Skeletal muscle cell (primary cell): Measurements from ENCODE around the gene TMEM120B.

Source experiments
- DNase-seq: peaks from one replicate; pipeline ENCODE4 v3.0.0-alpha.2; 2010; ENCODE audit warnings: low read depth
- H3K4me3 ChIP-seq: 2 replicates; pipeline ENCODE4 v1.5.1; 2011; ENCODE audit warnings: low read depth, mild to moderate bottlenecking, control low read depth, low read length, moderate library complexity

TMEM120B gene

DNA sequence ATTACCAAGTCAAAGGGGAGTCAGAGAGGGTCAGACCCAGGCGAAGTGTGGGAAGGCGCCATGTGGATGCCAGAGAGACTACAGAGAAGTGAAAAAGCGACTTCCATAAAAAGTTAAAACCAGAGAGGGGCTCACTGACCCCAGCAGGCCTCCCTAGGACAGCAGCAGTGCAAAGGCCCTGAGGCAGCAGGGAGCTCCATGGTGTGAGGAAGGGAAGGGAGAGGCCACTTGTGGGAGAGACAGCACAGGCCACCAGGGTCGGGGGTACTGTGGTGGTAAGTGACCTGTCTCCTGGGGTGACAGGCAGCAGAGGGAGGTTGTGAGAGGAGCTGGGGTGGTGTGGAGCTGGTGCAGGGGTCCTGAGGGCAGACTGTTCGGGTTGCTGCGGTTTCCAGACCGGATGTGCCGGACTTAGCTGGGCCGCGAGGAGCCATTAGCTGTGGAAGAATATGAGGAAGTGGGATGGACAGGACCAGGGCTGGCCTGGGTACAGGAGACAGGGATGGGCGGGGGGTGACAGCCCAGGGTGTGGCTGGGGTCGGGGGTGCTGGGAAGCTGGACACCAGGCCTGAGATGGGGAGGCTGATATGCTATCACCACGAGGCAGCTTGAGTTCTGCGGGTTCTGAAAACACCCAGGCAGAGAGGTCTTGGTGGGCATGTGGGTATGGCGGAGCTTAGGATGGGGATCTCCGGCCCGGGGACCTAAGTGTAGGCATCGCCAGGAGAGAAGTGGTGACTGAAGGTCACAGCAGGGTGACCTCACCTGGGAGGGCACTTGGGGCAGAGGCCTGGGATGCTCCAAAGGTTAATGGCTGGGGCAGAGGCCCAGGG, 114.0 kb downstream of the TMEM120B start:
- no peak for DNase-seq

DNA sequence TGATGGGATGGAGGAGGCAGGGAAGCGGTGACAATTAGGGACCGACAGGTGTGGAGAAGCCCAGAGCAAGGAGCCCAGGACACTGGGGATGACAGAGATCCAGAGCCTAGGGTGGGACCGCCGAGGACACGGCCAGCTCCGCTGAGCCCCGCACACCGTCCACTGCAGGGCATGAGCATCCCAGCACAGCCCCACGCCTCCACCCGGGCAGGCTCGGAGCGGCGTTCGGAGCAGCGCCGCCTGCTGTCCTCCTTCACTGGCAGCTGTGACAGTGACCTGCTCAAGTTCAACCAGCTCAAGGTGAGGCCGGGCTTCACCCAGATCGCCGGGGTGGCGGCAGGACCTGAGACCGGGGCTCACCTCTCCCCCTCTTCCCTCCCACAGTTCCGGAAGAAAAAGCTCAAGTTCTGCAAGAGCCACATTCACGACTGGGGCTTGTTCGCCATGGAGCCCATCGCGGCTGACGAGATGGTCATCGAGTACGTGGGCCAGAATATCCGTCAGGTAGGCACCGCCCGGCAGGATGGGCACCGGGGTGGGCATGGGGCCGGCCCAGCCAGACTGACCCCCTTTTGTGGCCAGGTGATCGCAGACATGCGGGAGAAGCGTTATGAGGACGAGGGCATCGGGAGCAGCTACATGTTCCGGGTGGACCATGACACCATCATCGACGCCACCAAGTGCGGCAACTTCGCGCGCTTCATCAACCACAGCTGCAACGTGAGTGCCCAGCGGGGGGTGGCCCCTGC, 115.0 kb downstream of the TMEM120B start:
- H3K4me3 ChIP-seq: no peak overlapping the region
- no peak for DNase-seq

More for the DNA sequence above, 114.0 kb downstream of the TMEM120B start:
- no peak overlapping the region for H3K4me3 ChIP-seq

- no peak for DNase-seq
- no peak overlapping the region for H3K4me3 ChIP-seq
These were observed 115.8 kb downstream of the TMEM120B start for GRCh38 chr12:121828306-121828705.

DNA sequence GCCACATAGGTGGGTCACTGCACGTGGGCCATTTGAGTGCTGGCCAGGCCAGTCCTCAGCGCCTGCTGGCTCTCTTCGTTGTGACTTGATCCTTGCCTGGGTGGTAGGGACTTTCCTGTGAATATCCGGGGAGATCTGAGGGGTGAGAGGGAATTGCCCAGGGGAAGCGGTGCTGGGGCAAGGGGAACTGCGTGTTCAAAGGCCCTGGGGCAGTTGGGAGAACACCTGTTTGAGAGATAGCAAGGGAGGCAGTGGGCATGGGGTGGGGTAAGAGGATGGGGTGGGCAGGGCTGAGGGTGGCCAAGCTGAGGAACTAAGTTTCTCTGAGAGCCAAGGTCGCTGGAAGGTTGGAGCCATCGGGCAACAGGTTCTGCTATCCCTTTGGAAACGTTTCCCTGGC, 116.3 kb downstream of the TMEM120B start:
- DNase-seq: no peak
- H3K4me3 ChIP-seq: no peak overlapping the region

GRCh38 chr12:121829250-121829918, 116.8 kb downstream of the TMEM120B start:
- no peak for DNase-seq

GRCh38 chr12:121830134-121830533, 117.6 kb downstream of the TMEM120B start:
- no peak for DNase-seq
- no peak overlapping the region for H3K4me3 ChIP-seq

More at GRCh38 chr12:121829250-121829918, 116.8 kb downstream of the TMEM120B start:
- no peak overlapping the region for H3K4me3 ChIP-seq

DNA sequence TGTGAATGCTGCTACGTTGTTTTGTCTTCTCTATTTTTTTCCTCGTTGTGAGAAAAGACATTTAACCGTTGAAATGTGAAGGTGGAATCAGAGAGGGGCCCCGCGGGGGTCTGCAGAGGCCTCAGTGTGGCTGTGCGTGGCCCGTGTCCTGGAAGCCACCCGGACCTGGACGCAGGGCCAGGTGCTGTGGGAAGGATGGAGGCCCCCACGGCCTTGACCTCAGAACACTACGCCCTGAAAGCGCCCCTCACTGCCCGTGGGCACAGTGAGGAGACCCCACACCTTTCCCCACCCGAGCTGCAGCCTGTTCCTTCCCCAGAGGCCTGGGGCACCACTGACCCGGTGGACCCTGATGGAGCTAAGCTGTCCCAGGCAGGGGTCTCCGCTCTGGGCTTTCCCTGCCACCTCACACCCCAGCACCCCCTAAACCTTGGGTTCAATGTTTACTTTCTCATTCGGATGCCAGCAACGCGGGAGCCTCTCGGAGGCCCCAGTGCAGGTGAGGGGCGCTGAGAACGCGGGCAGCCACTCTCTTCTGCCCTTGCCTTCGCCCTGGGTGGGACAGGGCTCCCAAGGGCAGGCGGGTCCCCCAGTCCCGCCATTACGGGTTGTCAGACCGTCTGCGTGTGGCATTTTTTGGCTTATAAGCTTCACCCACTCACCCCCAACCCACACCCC, 118.2 kb downstream of the TMEM120B start:
- no peak overlapping the region for H3K4me3 ChIP-seq
- DNase-seq: no peak
